SK-N-MC (cell line): ENCODE results near the gene SLC25A41.

Source experiments
- DNase-seq: peaks from one replicate; pipeline ENCODE4 v3.0.0-alpha.2; 2011; ENCODE audit warnings: low read depth, low spot score
- H3K27ac ChIP-seq: fragments of 200-600 bp; sonication (generic); 2 replicates; pipeline ENCODE4 v1.5.1; 2016; ENCODE audit warnings: mixed run types
- H3K36me3 ChIP-seq: fragments of 200-600 bp; sonication (generic); 2 replicates; pipeline ENCODE4 v1.6.1; 2017; ENCODE audit warnings: antibody characterized with exemption, low read length, mixed read lengths; ENCODE audit not compliant: insufficient read depth
- H3K4me3 ChIP-seq: fragments of 200-600 bp; sonication (generic); 2 replicates; pipeline ENCODE4 v1.5.1; 2016
- H3K9ac ChIP-seq: fragments of 200-600 bp; sonication (generic); 2 replicates; pipeline ENCODE4 v1.8.0; 2017; ENCODE audit warnings: mixed run types, mixed read lengths; ENCODE audit not compliant: insufficient read length
- H3K9me3 ChIP-seq: fragments of 200-600 bp; sonication (generic); 2 replicates; pipeline ENCODE4 v1.6.1; 2017; ENCODE audit warnings: low read depth, mild to moderate bottlenecking, antibody characterized with exemption, low read length, moderate library complexity, mixed read lengths
- EZH2 ChIP-seq: fragments of 200-600 bp; sonication (generic); IDR thresholded peaks from one replicate; pipeline ENCODE4 v1.6.1; 2017; ENCODE audit warnings: antibody characterized with exemption
- FOXP2 ChIP-seq: optimal IDR thresholded peaks from 2 replicates; pipeline ENCODE3; 2011; ENCODE audit warnings: mild to moderate bottlenecking, moderate library complexity; ENCODE audit not compliant: insufficient read depth; ENCODE audit errors: extremely low read length, control extremely low read depth
- POLR2AphosphoS5 ChIP-seq: IDR thresholded peaks from 2 replicates; pipeline ENCODE4 v1.6.1; 2012; ENCODE audit warnings: mild to moderate bottlenecking, low read depth, low read length, borderline replicate concordance

SLC25A41 gene

DNA sequence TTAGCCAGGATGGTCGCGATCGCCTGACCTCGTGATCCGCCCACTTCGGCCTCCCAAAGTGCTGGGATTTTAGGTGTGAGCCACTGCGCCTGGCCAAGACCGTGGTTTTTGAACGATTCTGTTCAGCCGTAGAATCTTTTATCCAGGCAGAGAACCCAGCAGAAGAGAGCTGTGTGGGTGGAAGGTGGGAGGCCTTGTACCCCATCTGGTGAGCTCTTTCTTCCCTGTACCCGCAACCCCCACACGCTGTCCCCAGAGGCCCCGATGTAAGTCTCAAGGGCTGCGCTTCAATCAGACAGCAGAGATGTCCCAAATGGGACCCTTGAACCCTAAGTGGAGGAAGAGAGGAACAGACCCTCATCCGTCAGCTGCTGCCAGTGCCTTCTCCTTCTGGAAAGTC is 22.4 kb upstream of the SLC25A41 start:
- TF ChIP-seq POLR2AphosphoS5, result no peak
- no peak for TF ChIP-seq FOXP2
- TF ChIP-seq EZH2, result no peak
- Histone ChIP-seq H3K9ac (no peak overlapping the region), H3K27ac (no peak overlapping the region), H3K4me3 (no peak overlapping the region), H3K9me3 (no peaks in the 10 kb centered on the region), H3K36me3 (peaks cover 25% of the 10 kb centered on the region; the same call in 1 of the 2 replicates)
- DNase-seq, result no peak

DNA sequence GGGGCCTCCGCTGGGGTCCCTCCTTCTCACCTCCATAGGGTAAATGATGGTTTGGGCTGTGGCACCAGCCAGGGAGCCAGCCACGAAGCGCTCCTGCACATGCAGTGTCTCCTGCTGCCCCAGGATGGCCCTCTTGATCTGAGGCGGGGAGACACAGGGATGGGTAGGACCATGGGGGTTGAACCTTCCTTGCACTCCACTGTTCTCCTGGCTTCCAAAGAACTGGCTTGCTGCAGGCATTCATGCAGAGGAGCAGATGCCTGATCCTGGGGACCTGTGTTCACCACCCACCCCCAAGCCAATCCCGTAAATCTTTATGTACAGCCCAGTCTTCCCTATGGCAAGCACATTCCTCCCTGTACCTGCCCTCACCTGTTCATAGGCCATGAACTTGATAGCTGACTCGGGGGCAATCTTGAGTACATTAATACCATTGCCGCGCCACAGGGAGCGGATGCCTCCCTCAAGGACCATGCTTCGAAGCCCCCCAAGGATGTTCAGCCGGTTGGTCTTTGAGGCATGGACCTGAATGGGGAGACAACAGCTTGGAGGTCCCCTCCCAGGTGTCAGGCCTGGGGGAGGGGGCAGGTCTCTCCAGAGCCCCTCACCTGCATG is 20.5 kb upstream of the SLC25A41 start:
- no peak overlapping the region for H3K27ac ChIP-seq
- no peak for DNase-seq
- H3K9ac ChIP-seq, result no peak overlapping the region
- TF ChIP-seq POLR2AphosphoS5 (no peak), EZH2 (no peak), FOXP2 (no peak)
- H3K9me3 ChIP-seq, result no peaks in the 10 kb centered on the region
- no peak overlapping the region for H3K4me3 ChIP-seq
- peaks cover 25% of the 10 kb centered on the region; the same call in 1 of the 2 replicates for H3K36me3 ChIP-seq

DNA sequence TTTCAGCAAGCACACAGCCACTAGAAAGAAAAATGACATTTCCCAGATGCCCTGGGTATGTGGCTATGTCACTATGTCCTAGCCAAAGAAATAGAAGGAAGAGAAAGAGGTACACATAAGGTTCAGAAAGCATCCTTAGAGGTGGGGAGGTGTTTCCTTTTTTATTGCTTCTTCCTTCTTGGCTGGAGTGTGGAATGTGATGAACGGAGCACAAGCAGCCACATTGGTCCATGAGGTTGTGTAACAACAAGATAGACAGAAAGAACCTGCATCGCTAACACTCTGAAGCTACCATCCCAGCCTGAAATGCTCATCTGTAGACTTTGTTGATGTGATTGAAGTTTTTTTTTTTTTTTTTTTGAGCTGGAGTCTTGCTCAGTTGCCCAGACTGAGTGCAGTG is 19.3 kb upstream of the SLC25A41 start:
- no peak overlapping the region for H3K27ac ChIP-seq
- TF ChIP-seq POLR2AphosphoS5 (no peak), EZH2 (no peak), FOXP2 (no peak)
- DNase-seq, result no peak
- no peak overlapping the region for H3K4me3 ChIP-seq
- H3K9me3 ChIP-seq, result no peaks in the 10 kb centered on the region
- H3K9ac ChIP-seq, result no peak overlapping the region
- peaks cover 25% of the 10 kb centered on the region; the same call in 1 of the 2 replicates for H3K36me3 ChIP-seq

DNA sequence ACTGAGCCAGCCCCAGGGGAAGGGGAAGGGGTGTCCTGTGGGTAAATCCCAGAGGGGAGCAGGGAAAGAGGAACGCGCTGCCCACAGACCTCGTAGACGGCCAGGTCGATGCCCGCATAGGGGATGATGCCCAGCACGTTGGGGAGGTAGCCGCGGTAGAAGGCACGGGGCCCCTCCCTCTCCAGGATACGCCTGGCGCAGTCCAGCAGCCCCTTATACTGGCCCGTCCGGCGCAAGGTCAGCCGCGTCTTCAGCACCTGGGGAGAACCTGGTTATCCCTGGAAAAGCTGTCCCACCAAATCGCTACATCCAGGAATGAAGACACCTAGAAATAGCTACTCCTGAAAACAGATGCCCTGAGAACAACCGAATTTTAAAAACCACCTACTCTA is 18.7 kb upstream of the SLC25A41 start:
- no peak for DNase-seq
- Histone ChIP-seq H3K4me3 (no peak overlapping the region), H3K27ac (no peak overlapping the region), H3K9me3 (no peaks in the 10 kb centered on the region), H3K36me3 (peaks cover 25% of the 10 kb centered on the region; the same call in 1 of the 2 replicates), H3K9ac (no peak overlapping the region)
- TF ChIP-seq FOXP2, result no peak
- no peak for TF ChIP-seq POLR2AphosphoS5

GRCh38 chr19:6451583-6452222 is 18.1 kb upstream of the SLC25A41 start:
- DNase-seq, result no peak
- TF ChIP-seq EZH2, result no peak
- no peak for TF ChIP-seq POLR2AphosphoS5
- TF ChIP-seq FOXP2, result no peak
- Histone ChIP-seq H3K9ac (no peak overlapping the region), H3K27ac (no peak overlapping the region), H3K36me3 (peaks cover 25% of the 10 kb centered on the region; the same call in 1 of the 2 replicates), H3K4me3 (no peak overlapping the region), H3K9me3 (no peaks in the 10 kb centered on the region)

DNA sequence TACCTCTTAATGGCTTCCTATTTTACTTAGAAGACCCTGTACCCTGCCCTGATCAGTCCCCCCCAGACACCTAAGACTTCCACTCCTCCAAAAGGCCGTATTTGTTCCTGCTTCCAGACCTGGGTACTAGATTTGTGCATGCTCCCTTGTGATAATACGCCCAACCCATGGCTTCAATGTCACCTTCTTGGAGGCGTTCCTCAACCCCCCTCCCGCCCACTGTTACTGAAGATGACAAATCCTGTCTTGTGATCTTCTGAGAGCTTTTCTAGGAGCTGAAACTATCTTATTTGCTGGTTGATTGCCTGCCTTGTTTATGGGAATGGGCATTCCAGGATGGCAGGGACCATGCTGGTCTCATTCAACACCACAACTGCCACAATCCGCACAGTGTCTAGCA is 16.6 kb upstream of the SLC25A41 start:
- Histone ChIP-seq H3K9me3 (no peaks in the 10 kb centered on the region), H3K27ac (no peak overlapping the region), H3K9ac (no peak overlapping the region), H3K4me3 (no peak overlapping the region), H3K36me3 (peaks cover 20% of the 10 kb centered on the region; the same call in 1 of the 2 replicates)
- no peak for TF ChIP-seq POLR2AphosphoS5
- TF ChIP-seq EZH2, result no peak
- no peak for TF ChIP-seq FOXP2
- no peak for DNase-seq

DNA sequence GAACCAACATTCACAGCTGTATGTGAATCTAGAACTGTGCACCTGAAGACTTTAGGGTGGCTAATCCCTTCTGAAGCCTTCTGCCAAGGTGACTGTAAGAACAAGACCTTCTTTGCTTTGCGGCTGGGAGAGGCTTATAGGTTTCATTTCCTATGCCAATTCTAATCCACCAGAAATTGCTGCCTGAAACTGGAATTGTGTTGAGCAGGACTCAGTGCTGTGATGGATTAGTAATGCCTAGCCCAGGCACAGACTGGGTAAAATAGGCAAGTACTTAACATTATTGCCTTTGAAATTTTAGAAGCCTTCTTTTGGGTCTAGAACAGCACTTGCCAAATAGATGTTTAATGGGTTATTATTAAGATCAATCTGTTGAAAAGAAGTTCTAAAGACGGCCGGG is 14.5 kb upstream of the SLC25A41 start:
- Histone ChIP-seq H3K27ac (no peak overlapping the region), H3K9ac (no peak overlapping the region), H3K9me3 (no peaks in the 10 kb centered on the region), H3K4me3 (no peak overlapping the region), H3K36me3 (no peaks in the 10 kb centered on the region)
- no peak for DNase-seq
- no peak for TF ChIP-seq POLR2AphosphoS5
- TF ChIP-seq EZH2, result no peak
- TF ChIP-seq FOXP2, result no peak

DNA sequence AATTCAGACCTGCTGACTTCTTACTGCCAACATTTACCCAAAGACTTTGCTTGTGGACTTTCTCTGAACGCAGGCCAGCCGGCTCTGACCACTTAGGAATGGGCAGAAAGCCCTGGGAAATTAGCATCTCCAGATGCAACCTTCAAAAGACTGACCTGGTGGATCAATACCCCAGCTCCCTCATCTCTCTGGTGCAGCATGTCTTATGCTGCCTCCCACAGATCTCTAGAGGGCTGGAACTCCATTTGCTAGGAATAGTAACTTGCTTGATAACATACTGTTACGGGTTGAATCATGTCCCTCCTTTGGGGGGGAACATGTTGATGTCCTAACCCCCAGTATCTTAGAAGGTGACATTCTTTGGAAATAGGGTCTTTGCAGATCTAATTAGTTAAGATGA is 12.9 kb upstream of the SLC25A41 start:
- Histone ChIP-seq H3K9me3 (no peaks in the 10 kb centered on the region), H3K4me3 (no peak overlapping the region), H3K27ac (no peak overlapping the region), H3K9ac (no peak overlapping the region), H3K36me3 (no peaks in the 10 kb centered on the region)
- DNase-seq, result no peak
- no peak for TF ChIP-seq EZH2
- no peak for TF ChIP-seq FOXP2
- no peak for TF ChIP-seq POLR2AphosphoS5

DNA sequence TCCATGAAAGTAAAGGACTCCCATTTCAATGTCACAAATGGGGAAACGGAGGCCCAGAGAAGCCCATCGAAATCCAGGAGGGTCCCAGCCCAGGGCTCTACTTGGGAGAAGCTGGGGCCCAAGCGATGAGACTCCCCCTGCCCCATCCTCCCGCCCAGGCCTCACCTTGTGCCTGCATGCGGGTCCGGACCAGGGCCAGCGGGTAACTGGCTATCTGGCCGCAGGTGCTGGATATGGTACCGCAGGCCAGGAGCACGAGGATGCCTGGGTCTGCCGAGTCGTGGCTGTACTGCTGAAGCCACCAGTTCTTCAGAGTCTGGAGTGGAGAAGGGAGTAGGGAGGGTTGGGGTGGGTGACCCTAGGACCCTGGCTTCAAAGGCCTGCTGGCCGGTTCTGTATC is 10.4 kb upstream of the SLC25A41 start:
- Histone ChIP-seq H3K9ac (no peak overlapping the region), H3K4me3 (no peak overlapping the region), H3K27ac (no peak overlapping the region), H3K9me3 (no peaks in the 10 kb centered on the region), H3K36me3 (no peaks in the 10 kb centered on the region)
- TF ChIP-seq FOXP2 (no peak), POLR2AphosphoS5 (no peak), EZH2 (no peak)
- DNase-seq, result no peak
